SHP77 (cell line): ENCODE results near the gene TOB1.
A peak's percentile ranks its signal among the peaks of the same experiment; 100 is the strongest.
"Not testable (repeated sequence)": the region's sequence is repeated elsewhere in the genome, so short reads cannot be mapped to it uniquely, and the experiment has no call there.

Experiments
- DNase-seq, 2 experiments: peaks; one replicate each; lab custom pipeline; 2025; lab: John Stamatoyannopoulos, UW

The TOB1 gene

DNA sequence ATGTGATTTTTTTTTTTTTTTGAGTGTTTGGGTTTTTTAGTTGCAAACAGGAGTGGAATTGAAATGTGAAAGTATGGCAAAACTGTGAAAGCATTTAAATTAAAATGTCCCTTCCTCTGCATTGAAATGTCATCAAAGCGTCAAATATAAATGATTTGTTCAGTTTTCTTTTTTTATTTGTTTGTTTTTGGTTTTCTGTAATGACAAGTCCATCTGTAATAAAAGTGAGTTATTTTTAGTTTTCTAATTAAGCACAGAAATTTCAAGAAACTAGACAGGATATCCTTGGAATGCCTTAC, 1.9 kb upstream of the TOB1 start:
- no peak for DNase-seq

DNA sequence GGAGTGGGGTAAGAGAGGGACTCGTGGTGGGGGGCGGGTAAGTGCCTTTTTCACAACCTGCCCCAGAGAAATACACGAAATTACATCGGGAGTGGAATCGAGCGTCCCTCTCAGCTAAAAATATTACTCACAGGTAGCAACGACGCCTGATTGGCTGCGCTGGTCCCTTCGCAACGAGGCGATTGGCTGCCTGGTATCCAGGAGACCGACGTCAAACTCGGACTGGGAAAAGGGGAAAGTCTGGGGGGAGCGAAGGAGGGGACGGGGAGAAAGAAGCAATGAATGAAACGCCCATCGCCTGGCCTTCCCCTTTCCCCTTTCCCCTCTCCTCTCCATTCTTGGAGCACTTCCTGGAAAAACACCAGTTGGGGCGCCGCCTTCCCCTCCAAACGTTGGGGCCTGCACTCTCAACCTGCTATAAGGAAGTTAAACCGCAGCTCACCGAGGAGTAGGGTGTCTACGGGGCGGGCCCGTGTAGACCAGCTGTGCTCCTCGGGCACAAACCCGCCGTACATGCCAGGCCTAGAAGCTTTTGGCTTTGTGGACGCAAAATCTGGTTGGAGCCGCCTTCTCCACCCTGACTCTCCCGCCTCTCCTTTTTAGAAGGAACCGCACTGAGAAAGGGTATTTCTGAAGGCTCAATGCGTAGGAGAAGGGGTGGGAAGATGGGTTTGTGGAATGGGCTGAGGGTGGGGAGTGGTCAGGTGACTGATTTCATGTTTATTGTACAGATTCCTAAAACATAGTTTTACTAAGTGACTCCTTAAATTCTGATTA, 1.4 kb upstream of the TOB1 start:
- peak; percentile 98 for DNase-seq

DNA sequence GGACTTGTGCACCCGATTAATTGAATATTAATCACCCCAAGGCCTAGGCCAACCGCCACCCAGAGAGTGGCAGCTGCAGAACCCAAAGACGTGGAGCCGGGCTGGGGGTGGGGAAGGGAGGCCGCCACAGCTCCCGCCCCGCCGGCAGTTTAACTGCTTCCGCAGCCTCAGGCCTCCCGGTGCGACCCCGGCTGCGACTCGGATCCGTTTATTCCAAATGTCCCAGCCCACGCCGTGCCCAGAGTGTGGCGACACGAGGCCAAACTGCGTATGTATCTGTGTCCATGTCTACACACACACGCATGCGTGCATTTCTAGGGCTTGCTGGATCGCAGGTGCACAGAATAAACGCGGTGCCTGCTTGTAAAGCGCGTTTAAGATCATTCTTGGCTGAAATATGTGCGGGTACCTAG, 802 bp upstream of the TOB1 start:
- DNase-seq: peak; percentile 89 to 91

DNA sequence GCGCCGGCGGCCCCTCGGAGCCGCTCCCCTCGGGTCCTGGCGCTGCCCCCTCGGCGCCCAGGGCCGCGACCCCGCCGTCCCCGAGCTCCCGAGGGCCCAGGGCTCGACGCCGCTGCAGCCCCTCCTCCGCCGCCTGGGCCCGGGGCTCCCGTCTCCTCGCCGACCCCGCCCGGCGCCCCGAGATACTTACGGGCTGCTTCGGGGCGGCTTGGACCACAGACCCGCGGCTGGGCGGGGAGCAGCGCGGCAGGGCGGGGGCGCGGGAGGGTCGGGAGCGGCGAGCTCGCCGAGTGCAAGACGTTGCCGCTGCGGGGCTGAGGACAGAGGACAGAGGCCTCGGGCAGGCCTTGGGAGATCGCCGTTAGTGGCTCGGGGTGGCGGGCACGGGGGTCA, 290 bp downstream of the TOB1 start:
- DNase-seq: no peak

DNA sequence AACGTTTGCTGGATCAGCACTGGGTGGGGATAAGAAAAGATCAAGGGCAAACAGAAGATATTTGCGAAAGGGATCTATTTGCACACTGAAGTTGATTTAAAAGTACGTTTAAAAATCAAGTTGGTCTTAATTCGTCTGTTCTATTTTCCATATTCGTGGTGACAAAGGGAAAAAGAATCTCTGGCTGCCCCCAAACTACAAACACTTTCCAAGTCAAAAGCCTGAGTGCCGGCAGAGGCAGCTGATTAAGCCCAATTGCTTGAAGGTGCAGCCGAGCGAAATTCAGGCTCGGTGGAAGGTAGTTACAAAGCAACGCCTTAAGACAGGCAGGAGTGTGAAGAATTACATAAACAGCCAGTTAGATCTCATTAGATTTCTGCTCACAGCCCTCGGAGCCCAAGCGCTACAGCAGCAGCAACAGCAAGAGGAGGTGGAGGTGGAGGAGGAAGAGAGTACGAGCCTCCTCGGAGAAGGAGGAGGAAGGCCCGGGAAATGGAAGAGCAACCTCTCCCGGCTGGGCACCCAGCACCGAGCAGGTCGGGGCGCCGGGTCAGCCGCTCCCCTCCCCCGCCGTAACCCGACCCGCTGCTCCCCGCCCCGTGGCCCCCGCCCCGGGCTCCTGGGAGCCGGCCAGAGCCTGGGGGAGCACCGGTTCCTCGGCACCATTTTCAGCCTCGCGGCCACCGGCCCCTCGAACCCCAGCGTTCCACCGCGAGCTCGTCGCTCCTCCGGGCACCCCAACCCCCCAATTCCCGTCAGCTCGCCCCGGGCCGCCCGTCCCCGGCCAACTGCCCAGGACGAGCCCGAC, 890 bp downstream of the TOB1 start:
- DNase-seq: peak; percentile 36 to 73

DNA sequence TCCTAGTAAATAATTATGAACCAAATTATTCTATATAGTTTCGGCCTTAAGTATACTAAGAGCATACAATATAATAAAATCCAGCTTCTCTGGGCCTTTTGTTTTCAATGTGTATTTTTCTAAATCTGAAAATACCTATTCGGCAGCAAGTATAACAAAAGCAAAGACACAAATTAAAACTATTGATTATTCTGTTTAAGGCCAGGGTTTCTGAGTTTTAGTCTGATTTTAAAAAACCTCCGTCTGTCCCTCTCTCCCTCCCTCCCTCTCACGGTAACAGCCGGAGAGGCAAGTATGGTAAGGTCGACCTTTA, 1.5 kb downstream of the TOB1 start:
- DNase-seq: no peak

DNA sequence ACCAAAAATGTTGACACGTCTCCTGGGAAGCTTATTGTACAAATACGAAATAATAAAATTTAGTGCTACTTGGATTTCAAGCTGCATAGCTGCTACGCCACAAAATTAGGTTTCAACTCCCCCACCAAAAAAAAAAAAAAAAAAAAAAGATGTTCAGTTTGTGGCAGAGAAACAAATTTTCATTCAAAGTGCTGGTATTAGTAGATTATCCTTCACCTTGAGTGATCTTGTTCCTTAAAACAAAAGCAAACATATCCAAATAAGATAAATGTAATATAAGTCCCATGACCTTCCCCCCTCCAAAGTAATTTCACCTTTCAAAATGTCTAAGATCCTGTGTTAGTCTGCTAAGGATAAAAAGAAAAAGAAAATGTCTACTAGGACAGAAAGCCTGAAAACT, 2.2 kb downstream of the TOB1 start:
- DNase-seq: no peak

DNA sequence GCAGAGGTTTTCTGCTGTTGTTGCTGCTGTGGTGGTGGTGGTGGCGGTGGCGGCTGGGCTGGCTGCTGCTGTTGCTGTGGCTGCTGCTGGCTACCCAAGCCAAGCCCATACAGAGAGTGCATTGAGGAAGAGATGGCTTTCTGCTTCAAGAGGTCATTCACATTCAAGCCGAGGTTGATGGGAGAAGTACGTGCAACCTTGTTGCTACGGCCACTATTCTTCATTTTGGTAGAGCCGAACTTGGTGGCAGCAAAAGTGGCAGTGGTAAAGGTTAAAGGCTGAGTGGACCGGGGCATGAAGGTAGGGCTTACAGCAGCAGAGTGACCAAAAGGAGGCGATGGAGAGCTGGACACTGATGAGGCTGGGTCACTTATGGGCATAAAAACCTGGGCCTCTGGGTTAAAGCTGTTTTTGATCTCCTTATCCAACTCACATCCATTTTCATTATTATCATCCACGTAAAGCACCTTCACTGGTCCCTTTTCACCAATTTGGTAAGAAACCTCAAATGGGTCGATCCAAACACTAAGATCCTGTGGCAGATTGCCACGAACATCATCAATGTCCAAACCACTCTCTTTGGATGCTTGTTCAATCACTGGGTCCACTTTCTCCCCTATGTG, 2.8 kb downstream of the TOB1 start:
- DNase-seq: peak; percentile 12 to 46

DNA sequence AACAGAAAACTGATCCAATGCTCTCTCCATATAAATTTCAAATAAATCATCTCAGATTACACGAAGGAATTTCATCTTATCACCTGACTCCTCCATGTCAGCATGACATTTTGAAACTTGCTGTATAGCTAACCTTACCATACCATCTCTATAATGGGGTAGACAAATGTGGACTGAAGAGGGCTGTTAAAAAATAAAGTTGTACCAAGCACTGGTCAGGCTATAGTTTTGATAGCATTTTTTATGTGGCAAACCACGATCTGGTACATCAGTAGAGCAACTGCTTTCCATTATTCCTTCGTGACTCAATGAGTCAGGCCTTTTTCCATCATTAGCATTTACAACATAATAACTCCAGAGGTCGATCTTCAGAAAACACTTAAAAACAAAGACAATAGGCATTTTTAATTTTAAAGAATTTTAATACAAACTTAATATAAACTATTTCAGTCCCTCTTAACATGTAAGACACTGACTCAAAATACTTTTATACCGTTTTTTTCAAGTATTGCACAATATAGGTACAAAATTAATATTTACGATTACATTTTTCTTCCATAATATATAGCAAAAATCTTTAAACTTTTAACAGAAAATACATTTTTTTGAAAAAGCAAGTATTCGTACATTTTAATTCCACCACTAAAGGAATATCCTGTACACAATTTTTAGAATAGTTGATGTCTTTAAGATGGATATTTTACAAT, 4.2 kb downstream of the TOB1 start:
- DNase-seq: no peak

DNA sequence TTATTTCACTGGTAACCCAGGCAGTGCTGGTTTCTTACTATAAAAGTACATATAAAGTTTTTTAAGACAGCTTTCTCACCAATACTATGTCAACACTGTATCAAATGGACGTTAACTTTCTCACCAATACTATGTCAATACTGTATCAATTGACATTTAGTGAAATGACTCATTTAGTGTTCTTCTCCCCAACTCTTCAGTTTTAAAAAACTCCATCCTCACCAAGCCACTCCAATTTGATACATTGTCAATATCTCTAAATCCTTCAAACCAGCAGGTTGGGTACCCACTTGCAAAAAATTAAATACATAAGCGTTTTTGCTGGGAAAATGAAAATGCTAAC, 4.8 kb downstream of the TOB1 start:
- DNase-seq: no peak

DNA sequence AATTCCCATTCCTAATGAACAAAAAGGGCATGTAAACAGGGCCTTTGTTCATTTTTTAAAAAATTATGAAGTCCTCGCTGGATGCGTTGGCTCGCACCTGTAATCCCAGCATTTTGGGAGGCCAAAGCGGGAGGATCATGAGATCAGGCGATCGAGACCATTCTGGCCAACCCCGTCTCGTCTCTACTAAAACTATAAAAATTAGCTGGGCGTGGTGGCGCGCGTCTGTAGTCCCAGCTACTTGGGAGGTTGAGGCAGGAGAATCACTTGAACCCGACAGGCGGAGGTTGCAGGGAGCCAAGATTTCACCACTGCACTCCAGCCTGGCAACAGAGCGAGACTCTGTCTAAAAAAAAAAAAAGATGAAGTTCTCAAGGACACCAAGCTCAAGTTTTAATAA, 6.4 kb downstream of the TOB1 start:
- not testable (repeated sequence) for DNase-seq

DNA sequence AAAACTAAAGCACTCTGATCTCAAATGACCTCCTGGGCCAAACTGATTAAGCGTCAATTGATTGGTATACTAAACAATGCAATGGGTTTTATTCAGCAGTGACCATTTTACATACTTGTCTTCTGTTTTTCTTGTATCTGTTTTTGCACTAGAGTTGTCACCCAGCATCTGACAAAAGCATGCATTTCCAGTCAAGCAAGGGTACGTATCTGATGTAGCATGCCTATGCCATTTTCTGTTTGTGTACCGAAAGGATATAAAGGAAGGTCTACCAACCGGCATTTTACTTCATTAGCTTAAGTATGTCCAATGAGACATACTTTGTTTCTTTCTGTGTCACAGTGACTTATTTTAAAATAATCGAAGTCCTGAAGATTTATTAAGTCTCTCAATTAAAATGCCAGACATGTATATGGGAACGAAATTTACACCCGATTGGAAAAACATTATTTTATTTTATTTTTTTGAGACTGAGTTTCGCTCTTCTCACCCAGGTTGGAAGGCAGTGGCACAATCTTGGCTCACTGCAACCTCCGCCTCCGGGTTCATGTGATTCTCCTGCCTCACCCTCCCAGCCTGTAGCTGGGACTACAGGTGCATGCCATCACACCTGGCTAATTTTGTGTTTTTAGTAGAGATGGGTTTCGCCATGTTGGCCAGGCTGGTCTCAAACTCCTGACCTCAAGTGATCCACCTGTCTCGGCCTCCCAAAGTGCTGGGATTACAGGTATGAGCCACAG, 7.5 kb downstream of the TOB1 start:
- no peak for DNase-seq

DNA sequence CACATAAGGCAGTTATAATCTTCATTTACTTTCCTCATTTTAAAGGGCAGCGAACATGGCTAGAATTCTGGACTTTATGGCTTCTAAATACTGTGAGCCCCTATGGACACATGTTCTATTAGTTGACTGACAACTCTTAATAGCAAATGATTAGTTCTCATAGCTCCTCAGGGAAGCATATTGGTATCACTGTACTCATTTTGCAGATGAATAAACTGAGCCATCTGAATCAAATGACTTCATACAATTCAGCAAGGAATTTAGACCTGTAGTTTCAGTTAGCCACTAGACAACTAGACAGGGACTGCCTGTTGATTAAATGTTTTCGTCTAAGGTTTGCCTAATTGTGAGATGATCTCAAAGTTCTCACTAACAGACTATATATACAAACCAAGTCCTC, 9.7 kb downstream of the TOB1 start:
- DNase-seq: no peak

DNA sequence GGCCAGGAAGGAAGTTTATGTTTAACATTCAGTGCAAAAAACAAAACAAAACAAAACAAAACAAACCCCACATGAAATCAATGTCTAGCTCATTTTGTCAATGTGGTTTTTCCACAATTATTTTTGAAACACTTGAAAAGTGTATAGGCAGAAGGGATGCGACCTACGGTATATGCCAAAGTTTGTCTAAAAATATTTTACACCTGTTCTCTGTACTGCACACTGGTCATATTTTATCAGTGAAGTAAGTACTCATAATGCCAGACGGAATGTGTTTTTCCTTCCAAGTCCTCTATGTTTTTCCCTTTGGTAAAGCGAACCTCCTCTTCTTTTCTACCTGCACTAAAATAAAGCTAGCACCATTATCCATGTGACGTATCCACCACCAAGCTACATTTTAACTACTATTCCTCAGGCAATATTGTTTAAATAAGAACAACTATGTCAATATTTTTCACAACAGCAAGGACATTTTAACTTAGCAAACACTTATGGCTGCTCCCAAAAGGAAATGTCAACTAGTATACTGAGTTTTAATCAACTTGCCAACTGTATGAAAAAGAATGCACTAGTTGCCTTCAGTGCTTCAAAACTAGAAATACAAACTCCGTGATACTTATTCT, 10.3 kb downstream of the TOB1 start:
- no peak for DNase-seq

DNA sequence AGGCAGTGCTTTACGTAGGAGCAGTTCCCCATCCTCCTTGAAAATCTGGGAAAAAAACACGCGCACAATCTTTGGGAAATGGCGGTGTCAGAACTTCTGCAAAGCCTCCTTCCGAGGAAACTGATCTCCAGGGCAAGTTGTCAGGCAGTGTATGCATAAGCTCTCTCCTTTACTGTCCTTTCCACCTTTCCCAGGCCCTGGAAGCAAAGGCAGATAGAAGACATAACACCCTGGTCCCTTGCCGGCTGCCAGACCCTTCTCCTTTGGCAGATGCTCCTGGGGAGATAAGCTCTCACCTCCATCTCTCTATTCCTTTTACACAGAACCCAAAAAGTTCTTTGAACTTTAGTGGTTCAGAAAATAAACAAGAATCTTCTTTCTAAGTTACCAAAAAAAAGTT, 12.4 kb downstream of the TOB1 start:
- no peak for DNase-seq

DNA sequence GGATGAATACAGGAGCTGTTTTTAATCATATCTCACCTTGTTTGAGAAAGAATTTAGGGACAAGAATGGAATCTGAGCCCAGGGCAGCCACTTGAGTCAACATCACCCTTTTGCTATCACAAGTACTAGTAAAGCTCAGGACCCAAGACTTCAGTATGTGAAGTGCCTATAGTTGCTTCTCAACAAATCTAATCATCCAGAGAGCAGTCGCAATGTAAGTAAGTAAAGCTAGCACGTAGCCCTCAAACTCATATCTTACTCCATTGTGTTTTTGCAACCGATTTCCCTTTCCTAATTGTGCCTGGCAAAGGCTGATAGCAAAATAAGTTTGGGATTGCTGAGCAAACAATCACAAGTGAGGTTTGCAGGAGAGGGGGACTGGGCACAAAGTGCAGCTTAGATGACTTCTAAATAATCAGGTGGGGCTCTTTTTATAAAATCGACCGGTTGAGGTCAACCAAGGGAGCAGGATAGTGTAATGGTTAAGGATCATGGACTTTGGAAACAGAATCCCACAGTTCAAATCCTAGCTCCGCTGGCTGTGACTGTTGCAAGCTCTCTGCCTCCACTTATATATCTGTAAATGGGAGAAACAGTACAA, 13.0 kb downstream of the TOB1 start:
- no peak for DNase-seq

DNA sequence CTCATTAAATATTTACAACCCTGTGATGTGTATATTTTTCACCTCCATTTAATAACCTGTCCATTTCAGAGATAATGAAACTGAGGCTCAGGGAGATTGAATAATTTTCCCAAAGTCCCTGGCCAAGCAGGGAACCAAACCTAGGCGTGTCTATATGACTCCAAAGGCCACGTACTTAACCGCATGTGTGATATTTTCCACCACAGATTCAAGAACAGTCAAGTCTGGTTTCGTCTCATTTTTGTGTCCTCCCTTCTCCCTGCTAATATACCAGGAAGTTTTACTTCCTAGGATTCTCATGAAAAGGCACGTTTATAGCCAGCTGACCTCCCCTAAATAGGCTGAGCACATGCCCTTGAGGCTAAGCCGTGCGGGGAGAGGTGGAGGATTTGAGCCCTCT, 15.5 kb downstream of the TOB1 start:
- no peak for DNase-seq

DNA sequence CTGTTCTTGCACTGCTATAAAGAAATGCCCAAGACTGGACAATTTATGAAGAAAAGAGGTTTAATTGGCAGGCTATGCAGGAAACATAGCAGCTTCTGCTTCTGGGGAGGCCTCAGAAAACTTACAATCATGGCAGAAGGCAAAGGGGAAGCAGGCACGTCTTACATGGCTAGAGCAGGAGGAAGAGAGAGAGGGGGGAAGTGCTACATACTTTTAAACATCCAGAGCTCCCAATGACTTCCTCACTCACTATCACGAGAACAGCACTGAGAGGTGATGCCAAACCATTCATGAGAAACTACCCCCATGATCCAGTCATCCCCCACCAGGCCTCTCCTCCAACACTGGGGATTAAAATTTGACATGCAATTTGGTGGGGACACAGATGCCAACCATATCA, 17.4 kb downstream of the TOB1 start:
- DNase-seq: no peak

DNA sequence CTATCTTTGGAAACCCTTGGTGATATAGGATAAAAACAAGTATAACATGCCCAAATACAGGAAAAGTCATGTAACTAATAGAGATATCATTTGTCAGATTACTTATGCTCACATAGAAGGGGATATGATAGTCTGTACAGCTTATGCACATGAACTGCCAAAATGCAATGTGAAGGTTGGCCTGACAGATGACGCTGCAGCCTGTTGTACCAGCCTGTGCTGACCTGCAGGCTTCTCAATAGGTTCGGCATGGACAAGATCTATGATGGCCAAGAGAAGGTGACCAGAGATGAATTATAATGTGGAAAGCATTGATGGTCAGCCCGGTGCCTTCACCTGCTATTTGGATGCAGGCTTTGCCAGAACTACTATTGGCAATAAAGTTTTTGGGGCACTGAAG, 18.1 kb downstream of the TOB1 start:
- DNase-seq: no peak

DNA sequence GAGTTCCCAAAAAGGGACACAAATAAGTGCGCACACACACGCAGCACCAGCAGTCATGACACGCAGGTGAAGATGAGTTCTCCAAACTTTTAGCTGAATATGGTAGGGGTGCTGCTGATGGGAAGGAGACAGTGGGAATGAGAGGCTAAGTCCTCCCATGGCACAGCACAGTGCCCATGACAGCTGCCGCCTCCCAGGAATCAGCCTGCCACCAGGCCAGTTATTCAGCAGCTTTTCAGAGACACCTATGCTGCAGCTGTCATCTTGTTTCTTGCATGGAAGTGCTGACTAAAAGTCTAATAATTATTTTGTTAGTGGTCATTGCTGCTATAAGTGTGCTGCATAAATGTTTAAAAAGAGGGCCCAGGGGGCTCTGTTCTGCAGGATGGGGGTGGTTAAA, 18.6 kb downstream of the TOB1 start:
- DNase-seq: no peak
